ENCODE data around the gene OSBPL10.

Gene OSBPL10

DNA sequence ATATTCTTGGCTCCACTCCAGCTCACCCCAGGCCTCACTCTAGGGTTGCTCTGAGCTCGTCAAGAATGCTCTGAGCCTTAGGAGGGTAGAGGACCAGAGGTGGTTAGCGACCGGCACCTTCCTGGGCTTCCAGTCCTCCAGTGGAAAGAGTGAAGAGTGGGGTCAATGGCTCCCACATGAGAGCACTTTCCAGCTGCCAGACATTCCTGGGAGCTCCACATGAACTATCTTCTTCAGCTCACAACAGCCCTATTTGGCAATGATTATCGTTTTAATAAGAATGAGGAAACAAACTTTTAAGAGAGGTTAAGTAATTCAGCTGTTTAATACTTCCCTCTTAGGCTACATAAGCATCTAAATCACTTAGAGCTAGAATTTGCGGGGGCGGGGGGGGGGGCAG lies 309.1 kb downstream of the OSBPL10 start:
- ATAC-seq: no peak

DNA sequence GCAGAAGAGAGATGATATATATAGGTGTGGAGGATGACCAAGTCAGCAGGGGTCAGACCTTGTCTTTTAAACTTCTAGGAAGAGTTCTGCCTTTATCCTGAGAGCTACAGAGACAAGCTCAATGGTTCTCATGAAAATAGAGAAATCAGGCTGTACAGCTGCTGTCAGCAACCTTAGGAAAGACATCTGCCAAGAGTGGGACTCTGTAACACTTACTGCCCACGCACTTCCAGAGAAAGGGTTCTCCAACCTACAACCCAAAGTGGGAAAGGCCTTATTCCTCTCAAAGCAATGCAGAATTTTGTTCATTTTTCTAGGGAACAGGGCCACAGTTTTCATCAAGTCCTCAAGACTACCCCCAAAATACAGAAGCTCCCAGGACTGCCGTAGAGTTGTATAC lies 309.6 kb downstream of the OSBPL10 start:
- no peak for ATAC-seq
- TF ChIP-seq TOX (CRISPR knock-in tag; IDR thresholded peaks at IDR 0.05; ENCODE audit: borderline replicate concordance) (no peak), CSDC2 (CRISPR knock-in tag; IDR thresholded peaks at IDR 0.05) (no peak), PPARA (CRISPR knock-in tag; IDR thresholded peaks at IDR 0.05; ENCODE audit: borderline replicate concordance) (no peak), BACH2 (CRISPR knock-in tag; IDR thresholded peaks at IDR 0.05; ENCODE audit: borderline replicate concordance) (no peak), ZC3H10 (CRISPR knock-in tag; IDR thresholded peaks at IDR 0.05) (no peak), ZNF565 (CRISPR knock-in tag; conservative IDR thresholded peaks at IDR 0.05; ENCODE audit: low read depth) (no peak), ZNF8 (CRISPR knock-in tag; IDR thresholded peaks at IDR 0.05) (no peak), GLIS3 (CRISPR knock-in tag; IDR thresholded peaks at IDR 0.05) (no peak), ZFP3 (CRISPR knock-in tag; IDR thresholded peaks at IDR 0.05) (no peak), RARB (CRISPR knock-in tag; IDR thresholded peaks at IDR 0.05) (no peak), SNAI2 (CRISPR knock-in tag; IDR thresholded peaks at IDR 0.05) (no peak), OSR1 (CRISPR knock-in tag; IDR thresholded peaks at IDR 0.05) (no peak), ISL1 (CRISPR knock-in tag; IDR thresholded peaks at IDR 0.05) (no peak), ZNF70 (CRISPR knock-in tag; IDR thresholded peaks at IDR 0.05) (no peak)
- TF ChIP-seq, protein P1, sequence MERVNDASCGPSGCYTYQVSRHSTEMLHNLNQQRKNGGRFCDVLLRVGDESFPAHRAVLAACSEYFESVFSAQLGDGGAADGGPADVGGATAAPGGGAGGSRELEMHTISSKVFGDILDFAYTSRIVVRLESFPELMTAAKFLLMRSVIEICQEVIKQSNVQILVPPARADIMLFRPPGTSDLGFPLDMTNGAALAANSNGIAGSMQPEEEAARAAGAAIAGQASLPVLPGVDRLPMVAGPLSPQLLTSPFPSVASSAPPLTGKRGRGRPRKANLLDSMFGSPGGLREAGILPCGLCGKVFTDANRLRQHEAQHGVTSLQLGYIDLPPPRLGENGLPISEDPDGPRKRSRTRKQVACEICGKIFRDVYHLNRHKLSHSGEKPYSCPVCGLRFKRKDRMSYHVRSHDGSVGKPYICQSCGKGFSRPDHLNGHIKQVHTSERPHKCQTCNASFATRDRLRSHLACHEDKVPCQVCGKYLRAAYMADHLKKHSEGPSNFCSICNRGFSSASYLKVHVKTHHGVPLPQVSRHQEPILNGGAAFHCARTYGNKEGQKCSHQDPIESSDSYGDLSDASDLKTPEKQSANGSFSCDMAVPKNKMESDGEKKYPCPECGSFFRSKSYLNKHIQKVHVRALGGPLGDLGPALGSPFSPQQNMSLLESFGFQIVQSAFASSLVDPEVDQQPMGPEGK (CRISPR knock-in tag; IDR thresholded peaks at IDR 0.05; ENCODE audit: borderline replicate concordance): no peak
- TF ChIP-seq, protein P2, sequence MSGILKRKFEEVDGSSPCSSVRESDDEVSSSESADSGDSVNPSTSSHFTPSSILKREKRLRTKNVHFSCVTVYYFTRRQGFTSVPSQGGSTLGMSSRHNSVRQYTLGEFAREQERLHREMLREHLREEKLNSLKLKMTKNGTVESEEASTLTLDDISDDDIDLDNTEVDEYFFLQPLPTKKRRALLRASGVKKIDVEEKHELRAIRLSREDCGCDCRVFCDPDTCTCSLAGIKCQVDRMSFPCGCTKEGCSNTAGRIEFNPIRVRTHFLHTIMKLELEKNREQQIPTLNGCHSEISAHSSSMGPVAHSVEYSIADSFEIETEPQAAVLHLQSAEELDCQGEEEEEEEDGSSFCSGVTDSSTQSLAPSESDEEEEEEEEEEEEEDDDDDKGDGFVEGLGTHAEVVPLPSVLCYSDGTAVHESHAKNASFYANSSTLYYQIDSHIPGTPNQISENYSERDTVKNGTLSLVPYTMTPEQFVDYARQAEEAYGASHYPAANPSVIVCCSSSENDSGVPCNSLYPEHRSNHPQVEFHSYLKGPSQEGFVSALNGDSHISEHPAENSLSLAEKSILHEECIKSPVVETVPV (CRISPR knock-in tag; IDR thresholded peaks at IDR 0.05): no peak
- TF ChIP-seq, protein P3, sequence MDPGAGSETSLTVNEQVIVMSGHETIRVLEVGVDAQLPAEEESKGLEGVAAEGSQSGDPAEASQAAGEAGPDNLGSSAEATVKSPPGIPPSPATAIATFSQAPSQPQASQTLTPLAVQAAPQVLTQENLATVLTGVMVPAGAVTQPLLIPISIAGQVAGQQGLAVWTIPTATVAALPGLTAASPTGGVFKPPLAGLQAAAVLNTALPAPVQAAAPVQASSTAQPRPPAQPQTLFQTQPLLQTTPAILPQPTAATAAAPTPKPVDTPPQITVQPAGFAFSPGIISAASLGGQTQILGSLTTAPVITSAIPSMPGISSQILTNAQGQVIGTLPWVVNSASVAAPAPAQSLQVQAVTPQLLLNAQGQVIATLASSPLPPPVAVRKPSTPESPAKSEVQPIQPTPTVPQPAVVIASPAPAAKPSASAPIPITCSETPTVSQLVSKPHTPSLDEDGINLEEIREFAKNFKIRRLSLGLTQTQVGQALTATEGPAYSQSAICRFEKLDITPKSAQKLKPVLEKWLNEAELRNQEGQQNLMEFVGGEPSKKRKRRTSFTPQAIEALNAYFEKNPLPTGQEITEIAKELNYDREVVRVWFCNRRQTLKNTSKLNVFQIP (CRISPR knock-in tag; IDR thresholded peaks at IDR 0.05; ENCODE audit: borderline replicate concordance, low read depth): no peak

More for the DNA sequence above, 309.1 kb downstream of the OSBPL10 start:
- TF ChIP-seq ZC3H10 (CRISPR knock-in tag; IDR thresholded peaks at IDR 0.05) (no peak), ZNF565 (CRISPR knock-in tag; conservative IDR thresholded peaks at IDR 0.05; ENCODE audit: low read depth) (no peak), SNAI2 (CRISPR knock-in tag; IDR thresholded peaks at IDR 0.05) (no peak), ISL1 (CRISPR knock-in tag; IDR thresholded peaks at IDR 0.05) (no peak), CSDC2 (CRISPR knock-in tag; IDR thresholded peaks at IDR 0.05) (no peak), PPARA (CRISPR knock-in tag; IDR thresholded peaks at IDR 0.05; ENCODE audit: borderline replicate concordance) (no peak), ZNF8 (CRISPR knock-in tag; IDR thresholded peaks at IDR 0.05) (no peak), ARNTL (CRISPR knock-in tag; IDR thresholded peaks at IDR 0.05; ENCODE audit: borderline replicate concordance, low read depth) (no peak), ZFP30 (CRISPR knock-in tag; IDR thresholded peaks at IDR 0.05) (no peak), ZNF70 (CRISPR knock-in tag; IDR thresholded peaks at IDR 0.05) (no peak), GLIS3 (CRISPR knock-in tag; IDR thresholded peaks at IDR 0.05) (no peak), BACH2 (CRISPR knock-in tag; IDR thresholded peaks at IDR 0.05; ENCODE audit: borderline replicate concordance) (no peak), RARB (CRISPR knock-in tag; IDR thresholded peaks at IDR 0.05) (no peak)
- TF ChIP-seq, protein P4, sequence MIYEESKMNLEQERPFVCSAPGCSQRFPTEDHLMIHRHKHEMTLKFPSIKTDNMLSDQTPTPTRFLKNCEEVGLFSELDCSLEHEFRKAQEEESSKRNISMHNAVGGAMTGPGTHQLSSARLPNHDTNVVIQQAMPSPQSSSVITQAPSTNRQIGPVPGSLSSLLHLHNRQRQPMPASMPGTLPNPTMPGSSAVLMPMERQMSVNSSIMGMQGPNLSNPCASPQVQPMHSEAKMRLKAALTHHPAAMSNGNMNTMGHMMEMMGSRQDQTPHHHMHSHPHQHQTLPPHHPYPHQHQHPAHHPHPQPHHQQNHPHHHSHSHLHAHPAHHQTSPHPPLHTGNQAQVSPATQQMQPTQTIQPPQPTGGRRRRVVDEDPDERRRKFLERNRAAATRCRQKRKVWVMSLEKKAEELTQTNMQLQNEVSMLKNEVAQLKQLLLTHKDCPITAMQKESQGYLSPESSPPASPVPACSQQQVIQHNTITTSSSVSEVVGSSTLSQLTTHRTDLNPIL (CRISPR knock-in tag; IDR thresholded peaks at IDR 0.05; ENCODE audit: low read depth): no peak
- TF ChIP-seq, protein P5, sequence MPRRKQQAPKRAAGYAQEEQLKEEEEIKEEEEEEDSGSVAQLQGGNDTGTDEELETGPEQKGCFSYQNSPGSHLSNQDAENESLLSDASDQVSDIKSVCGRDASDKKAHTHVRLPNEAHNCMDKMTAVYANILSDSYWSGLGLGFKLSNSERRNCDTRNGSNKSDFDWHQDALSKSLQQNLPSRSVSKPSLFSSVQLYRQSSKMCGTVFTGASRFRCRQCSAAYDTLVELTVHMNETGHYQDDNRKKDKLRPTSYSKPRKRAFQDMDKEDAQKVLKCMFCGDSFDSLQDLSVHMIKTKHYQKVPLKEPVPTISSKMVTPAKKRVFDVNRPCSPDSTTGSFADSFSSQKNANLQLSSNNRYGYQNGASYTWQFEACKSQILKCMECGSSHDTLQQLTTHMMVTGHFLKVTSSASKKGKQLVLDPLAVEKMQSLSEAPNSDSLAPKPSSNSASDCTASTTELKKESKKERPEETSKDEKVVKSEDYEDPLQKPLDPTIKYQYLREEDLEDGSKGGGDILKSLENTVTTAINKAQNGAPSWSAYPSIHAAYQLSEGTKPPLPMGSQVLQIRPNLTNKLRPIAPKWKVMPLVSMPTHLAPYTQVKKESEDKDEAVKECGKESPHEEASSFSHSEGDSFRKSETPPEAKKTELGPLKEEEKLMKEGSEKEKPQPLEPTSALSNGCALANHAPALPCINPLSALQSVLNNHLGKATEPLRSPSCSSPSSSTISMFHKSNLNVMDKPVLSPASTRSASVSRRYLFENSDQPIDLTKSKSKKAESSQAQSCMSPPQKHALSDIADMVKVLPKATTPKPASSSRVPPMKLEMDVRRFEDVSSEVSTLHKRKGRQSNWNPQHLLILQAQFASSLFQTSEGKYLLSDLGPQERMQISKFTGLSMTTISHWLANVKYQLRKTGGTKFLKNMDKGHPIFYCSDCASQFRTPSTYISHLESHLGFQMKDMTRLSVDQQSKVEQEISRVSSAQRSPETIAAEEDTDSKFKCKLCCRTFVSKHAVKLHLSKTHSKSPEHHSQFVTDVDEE (CRISPR knock-in tag; IDR thresholded peaks at IDR 0.05): no peak
- TF ChIP-seq, protein P1 (CRISPR knock-in tag; IDR thresholded peaks at IDR 0.05; ENCODE audit: borderline replicate concordance): no peak
- TF ChIP-seq, protein P3 (CRISPR knock-in tag; IDR thresholded peaks at IDR 0.05; ENCODE audit: borderline replicate concordance, low read depth): no peak

Measured in SK-N-SH treated with all-trans-retinoic acid at 6 μM for 48 hours (cell line).